ENCODE measurements around the gene BMPER. TPM values are rescaled to one million over a fixed set of nuclear protein-coding genes. Genes with fewer than 3 reads are reported as not detected.

BMPER gene
- total RNA-seq, 1 experiment from 2014 or later: not detected

DNA sequence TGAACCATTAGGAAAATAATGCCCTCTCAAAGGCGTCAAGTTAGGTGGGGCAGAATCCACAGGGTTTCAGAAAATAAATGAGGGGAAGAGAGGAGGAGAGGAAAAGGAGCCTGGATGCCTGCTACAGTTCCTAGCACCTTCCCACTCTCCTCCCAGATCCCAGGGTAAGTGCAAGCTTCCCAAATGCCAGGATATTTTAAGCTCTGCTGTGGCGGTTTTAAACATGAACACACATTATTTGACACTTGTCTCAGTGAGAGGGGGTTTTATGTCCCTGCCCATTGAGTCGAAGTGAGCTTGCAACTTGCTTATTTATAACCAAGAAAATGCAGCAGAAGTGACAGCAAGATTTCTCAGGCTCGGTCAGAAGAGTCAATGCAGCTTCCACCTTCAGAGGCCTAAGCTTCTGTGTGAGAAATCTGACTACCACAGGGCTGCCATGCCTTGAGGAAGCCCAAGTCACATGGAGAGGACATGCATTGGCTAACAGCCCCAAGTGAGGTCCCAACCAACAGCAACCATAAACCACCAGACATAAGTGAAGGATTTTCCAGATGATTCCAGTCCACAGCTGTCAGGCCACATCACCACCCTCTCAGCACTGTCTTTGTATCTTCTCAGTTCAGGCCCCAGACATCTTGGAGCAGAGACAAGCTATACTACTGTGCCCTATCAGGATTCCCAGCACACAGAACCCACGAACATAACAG, 17.9 kb upstream of the BMPER start:
- H3K4me3 ChIP-seq (ENCODE audit: low read depth, low read length): no peak overlapping the region
- no peak overlapping the region for H3K4me3 Mint-ChIP-seq (ENCODE audit: unreplicated experiment)
- intact Hi-C loops (cut with micrococcal nuclease; ENCODE audit: unreplicated experiment): no loop called here
- POLR2A ChIA-PET: no interaction called here
- H3K27me3 ChIP-seq (replicated peaks; ENCODE audit: control insufficient read depth, insufficient read depth, low read length): no peaks in the 10 kb centered on the region
- H3K4me1 ChIP-seq: peaks cover 8% of the 10 kb centered on the region; the same call in 1 of the 2 replicates
- no peaks in the 10 kb centered on the region for H3K36me3 ChIP-seq (ENCODE audit: control insufficient read depth, insufficient read depth, low read length)
- no peaks in the 10 kb centered on the region for H3K36me3 Mint-ChIP-seq (ENCODE audit: insufficient read depth, unreplicated experiment)
- no peak for DNase-seq
- H3K4me1 Mint-ChIP-seq (ENCODE audit: low read depth, unreplicated experiment): peaks cover 16% of the 10 kb centered on the region
- no peaks in the 10 kb centered on the region for H3K9me3 Mint-ChIP-seq (ENCODE audit: unreplicated experiment)
- H3K9me3 ChIP-seq: no peaks in the 10 kb centered on the region
- peaks cover 4% of the 10 kb centered on the region for H3K27me3 Mint-ChIP-seq (ENCODE audit: insufficient read depth, unreplicated experiment)
- CTCF ChIA-PET: no interaction called here
- BruUV-seq (replicated peaks): no TSS peak
- TF ChIP-seq CTCF (IDR thresholded peaks at IDR 0.05; ENCODE audit: insufficient read depth in 1 of 2, low read depth in 1 of 2, low read length in 1 of 2, severe bottlenecking in 1 of 2, unreplicated experiment in 1 of 2): no peak
- H3K27ac Mint-ChIP-seq (ENCODE audit: unreplicated experiment): no peak overlapping the region

DNA sequence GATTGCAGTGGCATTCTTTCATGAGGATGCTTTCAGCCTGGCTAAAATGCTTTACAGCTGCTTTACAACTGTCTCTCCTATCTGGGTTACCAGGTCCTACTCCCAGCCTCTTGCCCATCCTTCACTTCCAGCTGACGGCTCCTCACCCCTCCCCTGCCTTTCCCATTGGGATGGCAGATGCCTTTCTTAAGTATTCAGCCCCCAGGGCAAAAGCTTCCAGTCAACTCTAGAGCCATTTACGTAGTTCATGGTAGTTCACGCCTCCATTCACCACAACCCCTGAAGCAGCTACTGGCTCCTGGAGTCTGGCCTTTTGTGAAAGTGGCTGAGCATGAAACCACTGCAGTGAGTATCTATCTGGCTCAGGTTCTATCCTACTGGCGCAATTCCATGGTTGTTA, 17.2 kb upstream of the BMPER start:
- H3K9me3 ChIP-seq: no peaks in the 10 kb centered on the region

GRCh38 chr7:33892945-33893344, 12.4 kb upstream of the BMPER start:
- no peaks in the 10 kb centered on the region for H3K36me3 Mint-ChIP-seq (ENCODE audit: insufficient read depth, unreplicated experiment)
- no peak overlapping the region for H3K27ac Mint-ChIP-seq (ENCODE audit: unreplicated experiment)
- H3K9me3 ChIP-seq: no peaks in the 10 kb centered on the region
- POLR2A ChIA-PET: no interaction called here
- CTCF ChIA-PET: no interaction called here
- no TSS peak for BruUV-seq (replicated peaks)
- H3K4me3 ChIP-seq (ENCODE audit: low read depth, low read length): no peak overlapping the region
- H3K4me1 ChIP-seq: peaks cover 8% of the 10 kb centered on the region; the same call in 1 of the 2 replicates
- DNase-seq: no peak
- TF ChIP-seq CTCF (IDR thresholded peaks at IDR 0.05; ENCODE audit: insufficient read depth in 1 of 2, low read depth in 1 of 2, low read length in 1 of 2, severe bottlenecking in 1 of 2, unreplicated experiment in 1 of 2): no peak
- peaks cover 8% of the 10 kb centered on the region for H3K27me3 Mint-ChIP-seq (ENCODE audit: insufficient read depth, unreplicated experiment)
- H3K4me1 Mint-ChIP-seq (ENCODE audit: low read depth, unreplicated experiment): peaks cover 15% of the 10 kb centered on the region
- no peak overlapping the region for H3K4me3 Mint-ChIP-seq (ENCODE audit: unreplicated experiment)
- intact Hi-C loops (cut with micrococcal nuclease; ENCODE audit: unreplicated experiment): loop anchor here (10.0 kb wide), 1 partner anchor 648 kb away; no protein-coding TSS in a partner anchor
- H3K36me3 ChIP-seq (ENCODE audit: control insufficient read depth, insufficient read depth, low read length): no peaks in the 10 kb centered on the region
- no peaks in the 10 kb centered on the region for H3K9me3 Mint-ChIP-seq (ENCODE audit: unreplicated experiment)
- no peaks in the 10 kb centered on the region for H3K27me3 ChIP-seq (replicated peaks; ENCODE audit: control insufficient read depth, insufficient read depth, low read length)

More for the DNA sequence above, 17.2 kb upstream of the BMPER start:
- intact Hi-C loops (cut with micrococcal nuclease; ENCODE audit: unreplicated experiment): no loop called here
- Mint-ChIP-seq H3K4me1 (ENCODE audit: low read depth, unreplicated experiment) (peaks cover 16% of the 10 kb centered on the region), H3K27ac (ENCODE audit: unreplicated experiment) (no peak overlapping the region), H3K27me3 (ENCODE audit: insufficient read depth, unreplicated experiment) (peaks cover 8% of the 10 kb centered on the region), H3K36me3 (ENCODE audit: insufficient read depth, unreplicated experiment) (no peaks in the 10 kb centered on the region), H3K4me3 (ENCODE audit: unreplicated experiment) (no peak overlapping the region), H3K9me3 (ENCODE audit: unreplicated experiment) (no peaks in the 10 kb centered on the region)
- no peaks in the 10 kb centered on the region for H3K27me3 ChIP-seq (replicated peaks; ENCODE audit: control insufficient read depth, insufficient read depth, low read length)
- H3K36me3 ChIP-seq (ENCODE audit: control insufficient read depth, insufficient read depth, low read length): no peaks in the 10 kb centered on the region
- peak in 1 of 2 experiments; percentile 59 for DNase-seq
- H3K4me1 ChIP-seq: peaks cover 8% of the 10 kb centered on the region; the same call in 1 of the 2 replicates
- no TSS peak for BruUV-seq (replicated peaks)
- CTCF ChIA-PET: no interaction called here
- POLR2A ChIA-PET: no interaction called here
- H3K4me3 ChIP-seq (ENCODE audit: low read depth, low read length): no peak overlapping the region
- no peak for TF ChIP-seq CTCF (IDR thresholded peaks at IDR 0.05; ENCODE audit: insufficient read depth in 1 of 2, low read depth in 1 of 2, low read length in 1 of 2, severe bottlenecking in 1 of 2, unreplicated experiment in 1 of 2)
